GM21529 (cell line): ENCODE measurements around the gene C1QTNF7.

Experiments
- ATAC-seq: cut with Tn5 transposase; IDR thresholded peaks from one replicate; pipeline ENCODE4 v1.9.1; 2021; ENCODE audit not compliant: unreplicated experiment

The C1QTNF7 gene

DNA sequence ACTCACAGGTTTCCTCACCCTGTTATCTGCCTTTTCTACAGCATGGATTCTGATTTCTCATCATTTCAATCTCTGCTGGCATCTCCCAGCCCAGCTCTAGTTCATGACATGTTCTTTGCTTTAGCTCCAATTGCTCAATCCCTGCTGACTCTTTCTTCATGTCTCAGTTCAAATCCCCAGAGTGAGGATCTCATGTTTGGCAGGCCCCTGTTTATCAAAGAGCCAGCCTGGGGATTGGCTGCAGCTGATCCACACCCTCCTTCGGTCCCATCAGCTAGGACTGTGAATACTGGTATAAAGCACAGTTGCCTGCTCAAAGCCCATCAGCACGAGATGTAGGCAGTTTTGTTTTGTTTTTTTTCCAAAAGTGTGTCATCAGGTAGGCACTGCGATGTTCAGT, 27.5 kb downstream of the C1QTNF7 start:
- no peak for ATAC-seq

DNA sequence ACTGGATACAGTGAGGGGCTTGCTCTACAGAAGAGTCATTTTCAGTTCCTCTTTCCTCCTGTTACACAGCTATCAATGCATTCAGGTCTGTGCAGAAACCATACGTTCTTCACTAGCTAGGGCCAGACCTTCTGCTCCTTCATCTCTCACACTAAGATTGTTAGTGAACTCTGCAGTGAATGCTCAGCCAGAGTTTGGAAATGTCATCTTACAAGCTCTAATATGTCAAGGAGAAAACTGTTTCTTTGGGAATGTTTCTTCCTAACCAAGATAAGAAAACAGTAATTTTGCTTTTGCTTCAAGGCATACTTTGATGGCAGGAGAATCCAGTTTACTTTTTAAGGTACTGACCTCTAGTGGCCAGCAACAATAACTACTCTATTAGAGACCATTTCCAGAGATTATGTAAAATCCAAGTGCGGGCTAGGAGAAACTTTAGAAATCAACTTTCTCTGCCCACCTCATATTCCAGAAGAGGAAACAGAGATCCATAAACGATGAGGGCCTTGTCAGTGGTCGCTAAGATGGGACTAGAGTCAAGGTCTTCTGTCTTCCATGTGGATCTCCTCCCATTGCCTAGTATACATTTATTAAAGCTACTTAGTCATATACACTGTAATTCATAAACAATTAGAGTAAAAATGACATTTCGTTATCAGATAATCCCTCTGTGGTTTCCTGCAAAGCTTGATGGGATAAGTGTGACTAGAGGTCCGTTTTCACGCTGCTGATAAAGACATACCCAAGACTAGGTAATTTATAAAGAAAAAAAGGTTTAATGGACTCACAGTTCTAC, 29.8 kb downstream of the C1QTNF7 start:
- ATAC-seq: peak; percentile 92

DNA sequence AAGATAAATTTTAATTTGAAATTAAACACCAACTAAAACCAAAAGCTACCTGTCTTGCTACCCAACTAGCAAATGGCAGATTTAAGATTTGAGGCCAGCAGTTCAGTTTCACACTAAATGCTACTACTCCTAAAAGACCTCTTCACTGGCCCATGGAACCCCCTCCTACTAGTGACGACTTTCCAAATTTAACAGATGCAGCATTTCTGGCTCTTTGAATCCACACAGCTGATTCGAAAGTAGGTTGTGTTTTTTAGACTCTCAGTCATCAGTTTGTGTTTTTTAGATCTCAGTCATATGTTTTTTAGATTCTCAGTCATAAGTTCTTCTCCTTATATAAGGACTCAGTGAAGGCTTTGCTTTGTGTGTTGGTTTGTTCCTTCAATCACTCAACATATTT, 30.8 kb downstream of the C1QTNF7 start:
- no peak for ATAC-seq

DNA sequence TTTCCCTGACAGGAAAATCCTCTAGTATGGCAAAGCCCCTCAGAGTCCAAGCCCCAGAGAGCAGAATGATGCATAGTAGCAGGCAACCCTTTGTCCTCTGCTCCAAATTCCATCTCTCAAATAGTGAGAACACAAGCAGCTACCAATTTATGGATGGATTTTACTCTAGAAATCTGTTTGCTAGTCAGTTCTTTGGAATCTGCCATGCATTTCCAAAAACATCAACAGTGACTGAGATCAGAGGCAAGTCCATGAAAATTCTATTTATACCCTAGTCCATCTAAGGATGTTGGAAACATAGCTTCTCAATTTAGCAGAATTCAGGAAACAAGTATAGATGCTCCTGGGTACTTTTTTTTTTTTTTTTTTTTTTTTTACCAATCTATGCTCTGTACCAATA, 31.9 kb downstream of the C1QTNF7 start:
- no peak for ATAC-seq

DNA sequence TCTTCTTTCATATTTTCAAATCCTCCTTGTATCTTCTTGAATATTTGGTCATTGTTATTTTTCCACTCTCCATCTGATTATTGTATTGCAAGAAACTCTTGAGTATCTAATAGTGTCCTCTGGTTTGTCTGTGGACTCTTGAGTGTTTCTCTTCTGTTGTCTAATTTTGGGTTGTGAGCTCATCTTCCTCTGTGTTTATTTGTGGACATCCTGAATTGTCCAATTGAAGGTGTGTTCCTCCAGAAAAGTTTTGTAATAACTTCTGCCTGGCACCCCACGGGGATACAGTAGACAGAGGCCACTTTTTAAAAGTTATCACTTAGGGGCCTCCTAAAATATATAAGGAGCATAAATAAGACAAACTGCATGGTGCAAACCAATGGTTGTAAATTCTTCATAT, 38.8 kb downstream of the C1QTNF7 start:
- ATAC-seq: no peak

DNA sequence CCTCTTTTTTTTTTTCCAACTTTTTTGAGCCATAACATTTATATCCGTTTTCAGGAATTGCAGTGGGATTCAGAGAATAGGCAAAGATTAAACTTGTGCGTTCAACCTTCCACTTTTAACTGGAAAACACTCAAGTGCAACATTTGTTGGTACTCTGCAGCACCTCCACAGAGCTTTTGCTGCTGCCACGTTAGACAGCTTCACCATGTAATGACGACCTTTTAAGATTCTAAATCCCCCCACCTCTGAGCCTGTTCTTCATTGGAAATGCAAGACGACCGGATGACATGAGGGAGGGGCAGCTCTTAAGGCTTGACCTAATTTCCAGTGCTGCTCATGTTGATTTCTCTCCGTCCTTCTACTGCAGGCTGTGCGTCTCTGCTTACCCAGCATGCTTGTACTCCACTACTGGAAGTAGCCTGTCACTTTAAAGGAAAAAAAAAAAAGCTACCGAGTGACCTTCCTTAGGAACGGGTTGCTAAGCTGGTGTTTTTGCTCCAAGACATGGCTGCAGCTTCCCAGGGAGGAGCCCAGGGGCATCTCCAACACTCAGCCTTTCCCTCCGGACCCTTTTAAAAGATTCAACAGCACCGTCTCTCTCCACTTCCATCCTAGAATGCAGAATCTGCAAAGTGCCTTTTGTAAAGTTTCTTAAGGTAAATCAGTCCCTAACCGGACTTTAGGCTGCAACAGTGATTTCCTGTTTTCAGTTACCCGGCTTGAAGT, 41.7 kb downstream of the C1QTNF7 start, which contains the start of gene CC2D2A:
CC2D2A (plus strand) TSS at position 481 of the 726 bp plus-strand sequence. CDS start 6,051 bp downstream, outside the sequence.
- no peak for ATAC-seq

DNA sequence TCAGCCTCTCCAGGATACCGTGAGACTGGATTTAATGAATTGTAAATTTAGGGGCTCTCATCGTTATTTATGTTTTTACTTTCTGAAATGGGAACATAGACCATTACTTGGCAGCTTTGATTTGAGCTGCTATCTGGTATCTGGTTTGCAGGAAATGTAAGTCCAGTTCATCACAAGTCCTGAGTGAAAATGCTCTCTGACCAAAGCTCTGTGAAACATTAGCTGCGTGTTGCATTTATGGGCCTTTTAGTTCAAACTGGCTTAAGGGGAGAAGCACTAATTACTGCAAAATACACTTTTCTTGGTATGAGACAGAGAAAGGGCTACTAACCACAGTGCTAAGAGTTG, 42.3 kb downstream of the C1QTNF7 start:
- ATAC-seq: no peak

DNA sequence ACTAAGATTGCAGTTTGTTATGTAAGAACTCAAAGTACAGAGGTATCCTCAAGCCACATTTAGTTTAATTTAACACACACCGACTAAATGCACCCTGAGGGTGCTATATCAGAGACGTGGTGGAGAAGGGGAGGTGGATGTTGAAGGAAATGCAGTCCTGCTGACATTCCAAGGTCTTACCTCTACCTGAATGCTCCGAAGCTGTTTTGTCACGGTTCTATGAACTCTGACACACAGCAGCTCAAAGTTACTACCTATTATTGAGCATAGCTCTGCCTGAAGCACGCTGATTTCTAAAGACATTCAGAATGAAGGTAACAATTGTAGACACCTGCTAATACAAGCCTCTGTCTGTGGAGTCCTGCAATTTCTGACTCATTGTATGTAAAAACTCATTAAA, 48.6 kb downstream of the C1QTNF7 start:
- ATAC-seq: no peak

DNA sequence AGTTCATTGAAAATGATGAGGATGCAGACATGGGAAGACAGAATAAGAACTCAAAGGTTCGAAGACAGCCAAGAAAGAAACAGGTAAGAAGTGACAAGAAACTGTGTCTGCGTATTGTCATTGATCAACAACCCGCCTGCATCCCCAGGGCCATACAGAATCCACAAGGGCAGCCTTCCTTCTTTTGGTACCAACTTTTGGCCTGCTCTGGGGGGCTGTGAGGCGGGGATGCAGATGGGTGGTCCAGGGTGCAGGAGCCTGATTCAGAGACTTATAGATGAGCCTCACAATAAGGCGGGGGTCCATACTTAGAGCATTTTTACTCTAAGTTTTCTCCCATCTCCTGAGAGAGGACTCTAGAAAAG, 50.9 kb downstream of the C1QTNF7 start:
- ATAC-seq: no peak

DNA sequence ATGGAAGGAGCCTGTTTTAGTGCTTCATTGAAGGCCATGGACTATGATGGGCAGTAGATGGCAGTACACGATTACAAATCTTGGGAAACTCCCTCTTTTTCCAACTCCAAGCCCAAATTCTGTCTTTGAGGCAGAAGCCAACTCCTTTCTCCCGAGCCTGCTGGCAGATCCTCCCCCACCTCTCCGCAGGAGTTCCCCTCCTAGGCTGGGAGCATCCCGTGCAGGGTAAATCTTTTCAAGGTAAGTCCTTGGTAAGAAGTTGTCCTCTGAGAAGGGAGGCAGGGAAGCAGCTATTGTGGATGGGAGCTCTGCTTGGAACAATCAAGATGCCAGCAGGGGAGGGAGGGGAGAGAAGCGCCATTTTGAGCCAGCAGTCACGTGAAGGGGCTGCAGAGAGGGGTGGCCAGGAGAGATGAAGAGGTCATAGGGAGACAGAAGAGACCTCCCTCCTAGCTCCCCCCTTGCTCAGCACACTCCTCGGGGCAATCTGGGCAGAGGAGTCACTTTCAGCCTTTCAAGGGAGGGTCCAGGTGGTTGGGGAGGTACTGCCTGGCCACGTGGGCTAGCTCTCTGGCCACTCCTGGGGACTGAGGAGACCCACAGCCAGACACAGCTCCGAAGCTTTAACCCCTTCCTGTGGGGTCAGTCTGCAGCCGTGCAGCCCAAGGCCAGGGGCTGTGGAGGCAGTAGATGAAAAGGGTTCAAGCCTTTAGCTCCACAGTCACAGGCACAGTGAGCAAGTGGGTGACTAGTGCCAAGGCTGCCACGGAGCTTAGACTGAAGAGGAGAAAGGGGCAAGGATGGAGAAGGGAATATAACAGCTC, 51.5 kb downstream of the C1QTNF7 start:
- no peak for ATAC-seq

DNA sequence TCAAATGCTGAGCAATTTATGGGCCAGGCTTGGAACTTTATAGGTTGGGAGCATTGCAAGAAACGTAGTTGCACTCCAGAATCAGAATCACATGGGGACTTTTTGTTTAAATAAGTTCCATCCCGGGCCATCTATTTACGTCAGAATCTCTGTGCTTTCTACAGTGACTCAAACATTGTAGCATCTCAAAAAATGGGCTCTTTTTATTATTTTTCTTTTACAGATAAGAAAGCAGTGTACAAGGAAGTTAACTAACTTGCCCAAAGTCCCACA, 52.0 kb downstream of the C1QTNF7 start:
- ATAC-seq: no peak

DNA sequence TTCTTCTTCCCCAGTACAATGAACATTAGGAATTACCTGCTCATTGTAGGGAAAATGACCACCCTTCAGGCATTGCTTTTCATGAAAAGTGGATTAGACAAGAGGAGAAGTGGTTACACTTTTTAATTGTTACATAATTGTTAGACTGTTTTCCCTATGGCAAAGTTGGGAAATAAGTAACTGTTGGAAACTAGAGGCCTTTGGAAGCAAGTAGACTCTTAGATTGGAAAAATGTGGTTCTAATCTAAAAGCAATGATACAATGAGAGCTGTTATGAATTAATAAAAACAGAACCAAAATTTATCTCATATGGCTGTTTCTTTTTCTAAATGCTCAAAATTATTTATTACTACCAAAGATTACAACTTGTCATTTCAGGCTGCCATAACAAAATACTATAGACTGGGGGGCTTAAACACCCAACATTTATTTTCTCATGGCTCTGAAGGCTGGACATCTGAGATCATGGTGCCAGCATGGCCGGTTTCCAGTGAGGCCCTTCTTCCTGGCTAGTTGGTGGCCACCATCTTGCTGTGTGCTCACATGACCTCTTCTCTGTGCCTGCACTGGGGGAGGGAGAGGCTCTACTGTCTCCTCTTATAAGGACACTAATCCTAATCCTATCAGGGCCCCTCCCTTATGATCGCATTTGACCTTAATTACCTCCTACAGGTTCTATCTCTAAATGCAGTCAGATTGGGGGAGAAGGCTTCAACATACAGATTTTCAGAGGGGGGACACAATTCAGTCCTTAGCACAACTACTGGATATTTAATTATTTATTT, 54.3 kb downstream of the C1QTNF7 start:
- no peak for ATAC-seq

DNA sequence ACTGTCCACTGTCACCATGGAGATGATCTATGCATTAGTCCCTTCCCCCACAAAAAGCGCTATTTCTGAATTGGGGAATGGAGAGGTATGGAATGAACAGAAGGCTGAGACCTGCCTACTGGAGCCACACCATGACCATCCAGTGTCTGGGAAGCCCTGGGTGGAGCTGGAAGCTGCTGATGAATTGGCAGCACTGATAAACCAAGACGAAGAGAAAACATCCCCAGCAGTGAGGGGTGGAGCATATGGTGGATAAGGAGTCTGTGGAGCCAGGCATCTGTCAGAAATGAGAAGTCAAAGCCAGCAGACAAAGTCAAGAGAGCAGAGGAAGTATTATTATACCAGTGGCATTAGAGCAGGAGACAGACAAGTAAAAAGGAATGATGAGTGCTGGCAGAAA, 55.0 kb downstream of the C1QTNF7 start:
- ATAC-seq: no peak

DNA sequence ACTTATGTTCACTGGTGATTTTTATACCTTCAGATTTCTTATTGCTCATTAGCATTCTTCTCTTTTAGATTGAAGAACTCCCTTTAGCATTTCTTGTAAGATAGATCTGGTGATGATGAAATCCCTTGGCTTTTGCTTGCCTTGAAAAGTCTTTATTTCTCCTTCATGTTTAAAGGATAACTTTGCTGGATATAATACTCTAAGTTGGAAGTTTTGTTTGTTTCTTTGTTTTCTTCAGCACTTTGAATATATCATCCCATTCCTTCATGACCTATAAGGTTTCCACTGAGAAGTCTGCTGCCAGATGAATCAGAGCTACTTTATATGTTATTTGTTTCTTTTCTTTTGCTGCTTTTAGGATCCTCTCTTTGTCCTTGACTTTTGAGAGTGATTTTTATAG, 60.3 kb downstream of the C1QTNF7 start:
- no peak for ATAC-seq

DNA sequence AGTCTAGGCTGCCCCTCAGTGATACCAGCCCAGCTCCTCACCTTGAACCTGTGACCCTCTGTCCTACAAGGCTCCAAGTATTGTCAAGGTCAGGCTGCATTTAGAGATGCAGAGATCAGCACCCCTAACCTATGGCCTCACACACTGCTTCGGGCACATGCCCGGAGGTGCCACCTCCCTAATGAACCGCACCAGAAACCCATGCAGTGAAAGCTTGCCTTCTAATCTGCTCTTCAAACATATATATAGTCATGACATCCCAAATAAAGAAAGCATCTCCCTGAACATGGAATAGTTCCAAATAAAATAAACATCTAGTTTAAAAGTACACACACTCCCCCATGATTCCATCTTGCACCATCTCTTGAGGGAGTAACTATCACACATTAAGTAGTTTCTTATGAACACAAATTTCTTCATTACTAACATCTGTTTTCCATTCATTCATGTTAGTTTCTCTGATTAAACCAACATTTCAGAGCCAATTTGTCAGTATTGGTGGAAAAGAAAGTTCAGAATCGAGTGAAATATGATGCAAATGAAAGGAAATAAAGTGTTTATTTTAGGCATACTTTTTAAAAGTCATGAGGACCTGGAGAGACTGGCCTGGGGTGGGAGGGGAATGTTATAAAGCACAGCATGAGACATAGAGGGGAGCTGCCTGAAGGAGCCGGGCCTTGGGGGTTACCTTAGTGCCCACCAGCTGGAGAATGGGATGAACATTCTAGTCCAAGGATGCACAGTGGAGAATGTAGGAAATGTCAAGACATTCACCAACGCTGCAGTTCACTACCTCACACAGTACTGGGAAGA, 61.0 kb downstream of the C1QTNF7 start:
- no peak for ATAC-seq

DNA sequence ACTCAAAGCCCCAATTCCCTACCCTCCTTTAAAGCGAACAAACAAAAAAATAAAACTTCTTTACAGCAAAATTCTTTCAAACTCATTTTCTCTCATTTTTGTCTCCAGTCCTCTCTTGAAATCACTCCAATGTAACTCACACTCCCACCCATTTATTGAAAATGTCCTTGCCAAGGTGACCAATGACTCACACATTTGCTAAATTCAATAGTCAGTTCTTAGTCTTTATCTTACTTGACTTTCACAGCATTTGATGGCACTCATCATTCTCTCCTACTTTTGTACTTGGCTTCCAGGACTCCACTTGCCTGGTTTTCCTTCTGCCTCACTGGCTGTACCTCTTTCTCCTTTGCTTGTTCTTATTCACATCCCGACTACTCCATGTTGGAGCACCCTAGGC, 61.7 kb downstream of the C1QTNF7 start:
- ATAC-seq: no peak

DNA sequence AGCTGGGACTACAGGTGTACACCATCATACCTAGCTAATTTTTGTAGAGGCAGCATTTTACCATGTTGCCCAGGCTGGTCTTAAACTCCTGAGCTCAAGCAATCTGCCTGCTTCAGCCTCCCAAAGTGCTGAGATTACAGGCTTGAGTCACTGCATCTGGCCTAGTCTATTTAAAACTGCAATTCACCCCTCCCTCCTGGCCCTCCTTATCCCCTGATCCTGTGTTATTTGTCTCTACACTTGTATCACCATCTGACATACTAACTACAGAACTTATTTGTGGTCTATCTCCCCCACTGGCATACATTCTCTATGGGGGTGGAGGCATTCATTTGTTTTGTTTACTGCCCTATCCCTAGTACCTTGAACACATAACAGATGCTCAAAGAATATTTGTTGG, 65.6 kb downstream of the C1QTNF7 start:
- no peak for ATAC-seq

DNA sequence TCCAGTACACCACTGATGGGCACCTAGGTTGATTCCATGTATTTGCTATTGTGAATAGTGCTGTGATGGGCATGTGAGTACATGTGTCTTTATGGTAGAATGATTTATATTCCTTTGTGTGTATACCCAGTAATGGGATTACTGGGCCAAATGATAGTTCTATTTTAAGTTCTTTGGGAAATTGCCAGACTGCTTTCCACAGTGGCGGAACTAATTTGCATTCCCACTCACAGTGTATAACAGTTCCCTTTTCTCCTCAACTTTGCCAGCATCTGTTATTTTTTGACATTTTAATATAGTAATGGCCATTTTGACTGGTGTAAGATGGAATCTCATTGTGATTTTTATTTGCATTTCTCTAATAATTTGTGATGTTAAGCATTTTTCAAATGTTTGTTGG, 67.8 kb downstream of the C1QTNF7 start:
- no peak for ATAC-seq
